Hippocampal formation (tissue), 2 donors: ENCODE results near the gene GNG12.
"Not testable (repeated sequence)": the region's sequence is repeated elsewhere in the genome, so short reads cannot be mapped to it uniquely, and the experiment has no call there.

ENCODE experiments used
- DNase-seq, 2 donors: peaks; one replicate each; lab custom pipeline; 2025; lab: John Stamatoyannopoulos, UW

The GNG12 gene

DNA sequence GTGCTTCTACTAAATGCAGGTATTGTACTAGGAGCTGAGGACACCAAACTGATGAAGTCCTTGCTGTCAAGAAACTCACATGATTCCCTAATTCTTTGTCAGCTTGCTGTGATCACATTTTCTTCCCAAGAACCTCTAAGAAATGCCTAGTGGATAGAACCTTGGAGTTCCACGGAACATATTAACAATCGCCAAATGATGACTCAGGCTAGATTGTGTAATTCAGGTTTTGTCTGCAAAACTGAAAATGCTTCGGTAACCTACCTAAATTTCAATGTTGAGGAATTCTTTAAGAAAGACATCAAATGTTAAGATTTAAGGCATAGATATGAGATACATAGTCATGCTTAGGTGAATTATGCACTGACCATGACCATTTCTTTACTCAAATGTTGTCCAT is 150.0 kb downstream of the GNG12 start:
- no peak for DNase-seq

DNA sequence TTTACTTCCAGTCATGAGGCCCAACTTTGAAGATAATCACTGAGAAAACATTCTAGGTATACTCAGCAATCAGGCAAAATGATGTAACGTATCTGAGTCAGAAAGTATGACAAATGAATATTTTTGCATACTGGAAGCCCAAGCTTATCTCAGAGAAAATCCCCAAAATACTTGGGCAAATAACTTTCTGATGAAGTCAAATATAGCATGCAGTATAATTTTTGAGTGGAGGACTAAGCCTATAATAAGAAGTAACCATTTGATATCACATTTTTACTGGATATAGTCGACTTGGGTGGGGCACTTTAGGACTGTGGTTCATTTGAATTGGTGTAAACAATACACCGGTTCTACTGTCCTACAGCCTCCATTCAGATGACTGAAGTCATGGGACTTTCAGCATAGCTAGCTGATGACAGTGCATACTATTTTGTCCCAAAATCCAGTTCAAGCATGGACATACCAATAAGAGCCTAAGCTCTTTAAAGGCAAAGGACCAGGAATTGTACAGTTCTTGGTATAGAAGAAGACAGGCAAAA is 150.5 kb downstream of the GNG12 start:
- DNase-seq, result no peak

DNA sequence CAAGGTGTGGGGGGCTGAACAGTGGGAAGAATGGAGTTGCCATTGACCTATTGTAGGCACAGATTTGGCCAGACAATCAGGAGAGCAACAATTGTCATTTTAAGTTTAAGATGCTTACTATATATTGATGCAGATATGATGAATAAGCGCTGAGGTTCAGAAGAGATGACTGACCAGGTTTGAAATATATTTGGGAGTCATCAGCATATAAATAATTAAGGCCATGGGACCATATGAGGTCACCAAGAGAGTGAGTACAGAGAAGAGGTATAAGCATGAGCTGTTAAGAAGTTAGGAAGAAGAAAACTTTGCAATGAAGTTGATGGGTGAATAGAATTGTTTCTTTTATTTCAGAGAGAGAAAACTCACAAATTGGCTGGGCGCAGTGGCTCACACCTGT is 152.8 kb downstream of the GNG12 start:
- no peak for DNase-seq

DNA sequence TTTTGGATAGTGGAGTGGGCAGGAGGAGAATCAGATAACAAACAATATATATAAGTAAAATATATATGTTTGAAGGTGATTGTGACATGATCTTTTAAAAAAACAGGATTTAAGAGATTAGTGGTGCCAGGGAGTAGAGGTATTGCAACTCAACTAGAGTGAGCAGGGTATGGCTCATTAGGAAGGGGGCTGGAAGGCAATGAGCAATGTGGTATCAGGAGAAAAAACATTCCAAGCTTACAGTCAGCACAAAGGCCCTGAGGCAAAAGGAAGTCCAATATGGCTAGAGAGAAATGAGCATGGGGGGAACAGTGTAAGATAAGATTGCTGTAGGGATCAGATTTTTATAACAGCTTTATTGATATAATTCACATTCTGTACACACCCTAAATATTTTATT is 153.6 kb downstream of the GNG12 start:
- DNase-seq, result no peak

DNA sequence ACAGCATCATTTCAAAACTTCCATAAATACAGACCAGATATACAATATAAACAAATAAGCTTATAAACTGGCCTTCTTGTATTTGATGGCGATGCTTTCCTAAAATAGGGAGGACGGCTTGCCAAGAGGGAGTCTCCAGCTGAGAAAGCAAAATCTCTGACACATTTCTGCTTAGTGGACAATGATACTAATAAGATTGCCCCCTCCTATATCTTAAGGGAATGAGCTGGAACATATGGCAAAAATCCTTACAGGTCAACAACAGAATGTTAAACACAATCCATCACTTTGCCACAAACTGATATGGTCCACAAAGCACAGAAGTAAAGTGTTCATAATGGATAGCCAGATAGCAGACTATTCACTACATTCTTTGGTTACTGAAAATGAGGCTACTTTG is 155.3 kb downstream of the GNG12 start:
- no peak for DNase-seq

DNA sequence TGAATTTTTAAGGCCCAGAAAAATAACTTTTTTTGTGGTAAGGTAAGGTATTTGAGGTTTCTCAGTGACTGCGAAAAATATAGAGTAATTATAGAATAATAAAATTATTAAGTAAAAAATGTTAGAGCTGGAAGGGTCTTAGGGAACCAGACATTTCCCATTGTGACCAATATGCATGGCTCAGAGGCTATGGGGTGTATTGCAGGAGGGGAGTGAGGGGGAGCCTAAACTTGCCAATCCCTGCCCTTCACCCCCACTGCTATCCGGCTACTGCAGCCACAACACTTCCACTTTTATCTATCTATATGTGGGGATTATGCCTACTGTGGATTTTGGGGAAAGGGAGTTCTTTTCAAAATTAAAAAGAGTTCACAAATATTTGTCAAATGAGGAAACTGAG is 155.9 kb downstream of the GNG12 start:
- no peak for DNase-seq

DNA sequence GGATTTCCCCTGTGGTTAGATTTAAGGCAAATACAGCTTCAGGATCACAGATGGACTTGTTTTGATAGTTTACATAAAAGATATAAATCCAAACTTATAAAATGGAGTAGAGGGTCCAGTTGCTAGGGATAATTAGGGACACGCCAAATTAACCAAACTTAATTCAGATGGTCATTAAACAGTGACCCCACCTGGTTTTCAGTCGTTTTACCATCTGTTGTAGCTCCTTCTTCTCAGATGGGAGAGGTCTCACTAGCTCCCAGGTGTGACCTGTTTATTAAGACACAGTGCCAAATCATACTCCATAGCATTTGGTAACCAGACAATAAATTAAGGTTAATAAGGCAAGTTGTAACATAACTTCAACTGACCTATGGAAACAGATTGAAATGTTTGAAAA is 156.3 kb downstream of the GNG12 start:
- no peak for DNase-seq

DNA sequence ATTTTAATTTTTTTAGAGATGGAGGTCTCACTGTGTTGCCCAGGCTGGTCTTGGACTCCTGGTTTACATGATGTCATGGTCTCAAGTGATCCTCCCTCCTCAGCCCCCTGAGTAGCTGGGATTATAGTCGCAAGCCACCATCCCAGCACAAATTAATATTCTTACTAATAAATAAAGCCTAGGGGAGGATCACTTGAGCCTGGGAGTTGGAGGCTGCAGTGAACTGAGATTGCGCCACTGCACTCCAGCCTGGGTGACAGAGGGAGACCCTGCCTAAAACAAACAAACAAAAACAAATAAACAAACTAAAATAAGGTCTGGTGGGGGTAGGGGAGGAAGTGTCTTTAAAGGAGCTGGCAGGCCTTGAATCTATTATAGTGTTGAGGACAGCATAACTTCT is 157.0 kb downstream of the GNG12 start:
- DNase-seq, result no peak

DNA sequence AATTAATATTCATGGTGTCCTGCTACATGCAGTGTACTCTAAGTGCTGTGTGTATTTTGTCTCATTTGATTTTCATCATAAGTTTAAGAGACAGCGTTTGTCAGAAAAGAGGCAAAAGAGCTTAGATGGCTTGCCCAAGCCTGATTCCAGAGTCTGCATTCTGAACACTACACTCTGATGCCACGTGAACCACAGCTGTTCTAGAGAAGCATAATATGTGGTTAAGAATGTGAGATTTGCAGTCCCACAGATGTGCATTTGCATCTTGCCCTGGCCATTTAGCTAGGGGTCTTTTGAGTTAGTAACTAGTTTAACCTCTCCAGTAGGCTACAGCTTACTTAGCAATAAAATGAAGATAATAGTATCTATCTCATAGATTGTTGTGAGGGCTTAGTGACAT is 157.5 kb downstream of the GNG12 start:
- no peak for DNase-seq

DNA sequence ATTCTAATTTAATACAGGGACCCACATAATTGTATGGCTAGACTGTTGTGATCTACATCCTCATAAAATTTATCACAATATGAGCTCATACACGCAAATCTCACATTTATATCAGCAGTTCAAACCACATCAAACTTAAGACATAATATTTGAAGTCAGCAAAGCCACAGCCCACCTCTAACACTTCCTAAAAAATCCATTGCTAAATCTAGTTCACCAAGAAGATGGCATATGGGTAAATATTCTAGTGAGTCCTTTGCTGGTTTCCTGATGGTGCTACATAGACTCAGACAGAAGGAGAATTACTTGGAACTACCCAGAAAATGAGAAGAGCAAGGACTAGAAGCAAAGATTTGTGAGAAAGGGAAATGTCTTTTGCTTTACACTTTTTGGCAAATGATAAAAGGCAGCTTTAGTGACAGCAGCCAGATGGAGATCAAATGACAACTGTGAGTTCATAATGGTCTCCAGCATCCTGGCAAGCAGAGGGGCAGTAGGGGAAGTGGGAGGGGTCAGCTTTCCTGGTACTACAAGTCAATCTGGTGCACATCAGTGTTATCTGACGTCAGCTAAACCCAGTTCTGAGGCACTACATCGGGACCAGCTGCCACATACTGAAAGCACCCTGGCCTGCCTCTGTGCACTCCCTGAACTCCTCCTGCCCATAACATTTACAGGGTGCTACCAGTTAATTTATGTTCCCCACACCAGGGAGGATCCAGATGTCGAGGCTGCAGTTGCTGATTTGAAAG is 158.8 kb downstream of the GNG12 start:
- DNase-seq, result no peak

DNA sequence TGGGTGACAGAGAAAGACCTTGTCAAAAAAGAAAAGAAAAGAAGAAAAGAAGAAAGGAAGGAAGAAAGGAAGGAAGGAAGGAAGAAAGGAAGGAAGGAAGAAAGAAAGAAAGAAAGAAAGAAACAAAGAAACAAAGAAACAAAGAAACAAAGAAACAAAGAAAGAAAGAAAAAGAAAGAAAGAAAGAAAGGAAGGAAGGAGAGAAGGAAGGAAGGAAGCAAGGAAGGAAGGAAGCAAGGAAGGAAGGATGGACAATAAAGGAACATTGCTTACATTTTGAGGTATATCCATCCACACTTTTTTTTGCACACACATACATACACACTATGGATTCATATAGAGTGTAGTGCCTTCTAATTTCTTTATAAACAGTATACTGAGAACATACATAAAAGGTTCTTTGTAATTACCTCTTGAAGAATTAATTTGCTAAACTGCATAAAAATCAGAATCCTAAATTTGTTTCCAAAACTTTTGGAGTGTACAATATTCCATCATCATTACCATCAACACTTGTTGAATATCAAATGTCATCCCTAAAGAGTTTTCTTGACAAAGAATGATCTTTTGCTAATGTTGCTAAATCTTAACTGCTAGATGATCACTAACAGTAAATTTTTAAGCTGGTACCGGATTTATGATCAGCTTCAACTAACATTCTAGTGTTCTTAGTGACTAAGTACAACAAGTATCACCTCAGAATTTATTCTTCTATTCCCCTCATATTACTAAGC is 159.6 kb downstream of the GNG12 start:
- no peak for DNase-seq

DNA sequence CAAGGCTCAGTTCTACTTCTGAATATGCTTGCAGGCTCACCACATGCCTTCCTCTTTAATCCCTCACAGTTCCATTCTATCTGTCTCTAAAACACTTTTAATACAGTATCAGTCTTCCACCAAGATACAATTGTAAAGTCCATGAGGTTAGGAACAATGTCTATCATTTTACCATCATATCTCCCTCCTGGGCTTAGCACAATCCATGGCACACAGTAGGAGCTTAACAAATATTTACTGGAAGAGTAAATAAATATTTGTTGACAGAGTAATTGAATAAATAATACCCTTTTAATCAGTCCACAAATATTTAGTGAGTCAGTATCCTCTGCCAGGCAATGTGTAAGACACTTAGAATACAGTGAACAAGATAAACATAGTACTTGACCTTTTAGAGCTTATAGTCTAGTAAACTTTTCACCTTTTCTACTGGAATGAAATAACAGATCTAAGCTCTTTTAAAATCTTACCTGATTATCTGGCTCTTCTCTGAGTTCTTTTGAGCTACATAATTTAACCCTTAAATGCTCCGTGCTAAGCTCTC is 160.9 kb downstream of the GNG12 start:
- no peak for DNase-seq

DNA sequence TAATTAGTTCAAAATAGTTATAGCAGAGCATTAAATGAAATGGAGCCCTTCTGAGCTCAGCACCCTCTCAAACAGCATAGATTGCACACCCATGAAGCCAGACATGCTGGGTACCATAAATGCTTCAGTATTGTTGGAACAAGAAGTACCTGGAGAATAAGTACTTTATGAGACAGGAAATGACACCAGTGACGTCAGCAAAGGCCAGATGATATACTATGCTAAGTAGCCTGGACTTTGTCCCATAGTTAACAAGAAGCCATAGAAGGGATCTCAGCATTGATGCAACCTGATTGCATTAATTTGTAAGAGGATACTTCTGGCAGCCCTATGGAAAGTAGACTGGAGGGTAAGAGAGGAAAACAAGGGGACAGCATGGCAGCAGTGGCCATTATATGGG is 164.6 kb downstream of the GNG12 start:
- DNase-seq, result no peak

DNA sequence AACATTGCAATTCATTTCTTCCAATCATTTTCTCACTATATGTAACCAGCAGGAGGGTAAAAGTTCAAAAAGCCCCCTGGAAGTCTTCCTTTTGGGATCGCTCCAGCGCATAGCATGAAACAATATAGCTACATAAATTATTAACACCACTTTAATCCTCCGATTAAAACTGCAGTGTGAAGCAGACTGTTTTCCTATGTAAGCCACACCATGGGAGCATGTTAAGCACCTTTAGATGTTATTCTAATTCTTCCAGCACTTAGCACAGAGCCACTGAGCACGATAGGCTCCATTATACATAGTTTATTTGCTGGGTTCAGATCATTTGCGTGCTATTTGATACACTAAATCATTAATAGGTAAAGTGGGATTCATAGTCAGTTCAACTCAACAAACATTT is 166.6 kb downstream of the GNG12 start:
- no peak for DNase-seq

DNA sequence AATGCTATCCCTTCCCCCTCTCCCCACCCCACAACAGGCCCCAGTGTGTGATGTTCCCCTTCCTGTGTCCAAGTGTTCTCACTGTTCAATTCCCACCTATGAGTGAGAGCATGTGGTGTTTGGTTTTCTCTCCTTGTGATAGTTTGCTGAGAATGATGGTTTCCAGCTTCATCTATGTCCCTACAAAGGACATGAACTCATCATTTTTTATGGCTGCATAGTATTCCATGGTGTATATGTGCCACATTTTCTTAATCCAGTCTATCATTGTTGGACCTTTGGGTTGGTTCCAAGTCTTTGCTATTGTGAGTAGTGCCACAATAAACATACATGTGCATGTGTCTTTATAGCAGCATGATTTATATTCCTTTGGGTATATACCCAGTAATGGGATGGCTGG is 168.0 kb downstream of the GNG12 start:
- DNase-seq, result not testable (repeated sequence)

DNA sequence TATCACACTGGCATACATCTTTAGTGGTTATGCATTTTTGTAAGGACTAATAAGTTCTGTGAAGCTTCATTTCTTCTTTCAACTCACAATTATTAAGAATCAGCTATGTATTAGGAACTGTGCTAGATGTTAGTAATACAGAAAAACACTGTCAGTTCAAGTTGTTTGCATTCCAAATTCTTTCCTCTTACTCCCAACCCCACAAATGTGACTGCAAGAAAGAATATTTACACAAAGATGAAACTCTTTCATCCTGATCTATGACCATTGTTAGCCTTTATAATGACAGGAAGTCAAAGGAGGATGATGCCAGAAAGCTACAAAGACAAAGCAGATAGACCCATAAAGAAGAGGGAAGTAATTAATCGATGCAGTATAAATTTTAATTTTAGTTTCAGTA is 169.2 kb downstream of the GNG12 start:
- no peak for DNase-seq

DNA sequence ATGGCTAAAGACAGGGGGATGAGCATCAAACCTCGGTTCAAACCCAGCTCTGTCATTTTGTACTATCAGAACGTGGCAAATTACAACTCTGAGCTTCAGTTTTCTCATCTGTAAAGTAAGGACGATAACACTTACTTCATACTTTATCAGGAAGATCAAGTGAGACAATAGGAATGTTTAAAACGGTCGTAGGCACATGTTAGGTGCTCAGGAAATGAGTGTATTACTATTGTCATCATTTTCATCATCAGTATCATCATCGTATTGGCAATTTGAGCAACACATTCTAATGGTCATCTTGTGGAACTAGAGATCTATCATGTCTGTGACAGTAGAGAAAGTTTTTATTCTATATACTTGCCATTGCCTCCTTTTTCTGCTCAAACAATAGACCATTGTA is 170.4 kb downstream of the GNG12 start:
- DNase-seq, result no peak

DNA sequence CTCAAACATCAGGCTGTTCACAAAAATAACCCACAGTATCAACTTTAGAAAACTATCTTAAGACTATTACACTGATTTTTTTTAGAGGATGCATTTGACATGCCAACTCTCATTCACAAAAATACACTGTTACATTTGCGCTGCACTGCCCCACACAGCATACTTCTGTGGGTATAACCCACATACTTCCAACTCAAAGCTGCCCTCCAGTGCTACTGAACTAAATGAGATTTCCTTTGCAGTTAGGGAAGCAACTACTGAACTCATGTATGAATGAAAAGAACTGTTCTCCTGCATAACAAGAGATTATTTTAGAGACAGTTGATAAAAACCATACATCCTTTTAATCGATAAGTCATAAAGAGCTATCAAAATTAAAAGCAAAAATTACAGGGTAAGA is 174.0 kb downstream of the GNG12 start:
- no peak for DNase-seq

DNA sequence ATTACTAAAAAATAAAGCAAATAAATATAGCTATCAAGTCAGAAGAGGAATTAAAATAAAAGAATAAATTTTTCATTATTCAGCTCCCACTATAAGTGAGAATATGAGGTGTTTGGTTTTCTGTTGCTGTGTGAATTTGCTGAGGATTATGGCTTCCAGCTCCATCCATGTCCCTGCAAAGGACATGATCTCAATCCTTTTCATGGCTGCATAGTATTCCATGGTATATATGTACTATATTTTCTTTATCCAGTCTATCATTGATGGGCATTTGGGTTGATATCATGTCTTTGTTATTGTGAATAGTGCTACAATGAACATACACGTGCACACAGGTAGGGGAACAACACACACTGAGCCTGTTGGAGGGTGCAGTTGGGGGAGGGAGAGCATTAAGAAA is 176.1 kb downstream of the GNG12 start:
- DNase-seq, result not testable (repeated sequence)

DNA sequence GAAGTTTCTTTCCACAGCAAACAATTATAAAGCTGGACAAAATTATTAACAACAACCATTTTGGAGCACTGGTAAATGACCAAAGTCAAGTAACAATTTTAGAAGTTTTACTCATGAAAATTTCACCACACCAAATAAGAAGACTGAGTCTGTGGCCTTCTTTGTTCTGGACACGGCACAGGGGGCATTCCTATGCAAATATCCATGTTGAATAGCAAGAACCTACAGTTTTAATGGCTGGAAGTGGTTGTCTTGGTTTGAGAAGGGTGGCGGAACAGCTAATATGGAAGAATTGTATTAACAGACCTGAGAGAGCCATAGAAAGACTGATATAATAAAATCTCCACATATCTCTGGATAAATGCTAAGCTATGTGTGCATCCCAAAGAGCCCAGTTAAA is 177.7 kb downstream of the GNG12 start:
- no peak for DNase-seq

DNA sequence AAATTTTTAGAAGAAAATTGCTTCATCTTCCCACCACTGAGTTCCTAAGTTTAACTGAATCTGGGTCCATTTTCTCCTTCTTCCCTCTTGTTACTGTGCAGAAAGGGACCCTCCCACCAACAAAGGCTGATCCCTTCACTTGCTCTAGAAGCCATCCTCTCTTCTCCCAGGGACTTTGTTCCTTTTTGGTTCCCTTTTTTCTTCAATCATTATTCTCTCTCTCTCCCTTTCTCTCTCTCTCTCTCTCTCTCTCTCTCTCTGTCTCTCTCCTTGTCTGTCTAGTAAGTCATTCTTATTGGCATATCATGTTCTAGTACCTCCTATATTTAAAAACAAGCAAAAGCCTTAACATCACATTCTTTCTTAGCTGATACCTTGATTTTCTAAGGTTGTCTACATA is 180.0 kb downstream of the GNG12 start:
- DNase-seq, result no peak

DNA sequence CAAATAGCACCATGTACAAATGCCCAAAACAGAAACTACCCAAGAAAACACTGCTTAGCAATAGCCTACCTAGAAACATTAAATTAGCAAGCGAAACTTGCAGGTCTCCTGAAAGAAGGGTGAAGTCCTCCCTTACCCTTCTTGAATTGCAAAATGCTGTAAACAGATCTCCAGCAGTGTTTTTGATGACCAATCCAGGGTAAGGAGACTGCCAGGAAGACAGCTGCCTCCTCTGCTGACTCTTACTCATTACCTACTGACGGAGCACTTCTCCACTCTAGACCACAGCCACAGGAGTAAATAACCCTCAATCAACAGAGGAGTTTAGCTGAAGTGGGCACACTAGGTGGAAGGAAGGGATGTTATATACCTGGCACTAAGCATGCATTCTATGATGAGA is 180.5 kb downstream of the GNG12 start:
- no peak for DNase-seq
